OCI-LY1 (cell line): ENCODE measurements around the gene SLC5A9.
"Not testable (repeated sequence)": the region's sequence is repeated elsewhere in the genome, so short reads cannot be mapped to it uniquely, and the experiment has no call there.

Source experiments
- H2AFZ ChIP-seq: fragments of 200-600 bp; sonication (generic), shearing (Covaris generic); 2 replicates; pipeline ENCODE4 v1.6.0; 2014; ENCODE audit warnings: antibody characterized with exemption, mild to moderate bottlenecking, low read length
- H3F3A ChIP-seq: fragments of 200-600 bp; sonication (generic), shearing (Covaris generic); 2 replicates; pipeline ENCODE4 v1.6.0; 2014; ENCODE audit warnings: mild to moderate bottlenecking, antibody characterized with exemption, low read length, moderate library complexity; ENCODE audit not compliant: insufficient read depth
- H3K27ac ChIP-seq: fragments of 200-600 bp; sonication (generic); 2 replicates; pipeline ENCODE4 v1.5.1; 2014; ENCODE audit warnings: low read length, mixed run types, mild to moderate bottlenecking, low read depth; ENCODE audit not compliant: poor library complexity, severe bottlenecking
- H3K27me3 ChIP-seq: fragments of 200-600 bp; sonication (generic); 2 replicates; pipeline ENCODE4 v1.6.0; 2014; ENCODE audit warnings: antibody characterized with exemption, mild to moderate bottlenecking, low read length, moderate library complexity; ENCODE audit not compliant: insufficient read depth
- H3K36me3 ChIP-seq: fragments of 200-600 bp; sonication (generic); 2 replicates; pipeline ENCODE4 v1.6.1; 2014; ENCODE audit warnings: mild to moderate bottlenecking, antibody characterized with exemption, low read length, moderate library complexity, mixed read lengths; ENCODE audit not compliant: insufficient read depth
- H3K4me1 ChIP-seq: fragments of 200-600 bp; sonication (generic); 2 replicates; pipeline ENCODE4 v1.5.1; 2014; ENCODE audit warnings: mild to moderate bottlenecking, low read length, moderate library complexity; ENCODE audit not compliant: insufficient read depth, severe bottlenecking
- H3K4me2 ChIP-seq: fragments of 200-600 bp; sonication (generic), shearing (Covaris generic); 2 replicates; pipeline ENCODE4 v1.6.1; 2014; ENCODE audit warnings: low read length
- H3K4me3 ChIP-seq: fragments of 200-600 bp; sonication (generic); 2 replicates; pipeline ENCODE4 v1.5.1; 2014; ENCODE audit warnings: low read length, low read depth, mild to moderate bottlenecking, mixed read lengths; ENCODE audit not compliant: poor library complexity, severe bottlenecking
- H3K79me2 ChIP-seq: fragments of 200-600 bp; shearing (Covaris generic); 2 replicates; pipeline ENCODE4 v1.6.1; 2016; ENCODE audit warnings: mixed run types, low read length, mixed read lengths; ENCODE audit not compliant: insufficient read depth
- H3K9ac ChIP-seq: fragments of 200-600 bp; sonication (generic), shearing (Covaris generic); 2 replicates; pipeline ENCODE4 v1.6.1; 2014; ENCODE audit warnings: mild to moderate bottlenecking, low read length, mixed read lengths
- H3K9me2 ChIP-seq: fragments of 200-600 bp; sonication (generic), shearing (Covaris generic); 2 replicates; pipeline ENCODE4 v1.6.1; 2014; ENCODE audit warnings: low read depth, mild to moderate bottlenecking, low read length, mixed read lengths
- H3K9me3 ChIP-seq: fragments of 200-600 bp; shearing (Covaris generic); 2 replicates; pipeline ENCODE4 v1.6.1; 2014; ENCODE audit warnings: low read length, mixed read lengths
- H4K20me1 ChIP-seq: fragments of 200-600 bp; sonication (generic), shearing (Covaris generic); 2 replicates; pipeline ENCODE4 v1.6.0; 2016; ENCODE audit warnings: mild to moderate bottlenecking, low read length; ENCODE audit not compliant: insufficient read depth
- CTCF ChIP-seq: fragments of 200-600 bp; sonication (generic), shearing (Covaris generic); IDR thresholded peaks from 2 replicates; pipeline ENCODE4 v1.5.1; 2017; ENCODE audit warnings: mild to moderate bottlenecking, antibody characterized with exemption, low read length, moderate library complexity, mixed read lengths
- EZH2 ChIP-seq: fragments of 200-600 bp; sonication (generic), shearing (Covaris generic); IDR thresholded peaks from 2 replicates; pipeline ENCODE4 v1.8.0; 2017; ENCODE audit warnings: borderline replicate concordance, mixed run types, mild to moderate bottlenecking, antibody characterized with exemption, low read length, moderate library complexity, mixed read lengths

Gene SLC5A9

GRCh38 chr1:48208251-48208650 lies 14.3 kb upstream of the SLC5A9 start:
- H4K20me1 ChIP-seq, result no peaks in the 10 kb centered on the region
- no peak overlapping the region for H2AFZ ChIP-seq
- H3K4me1 ChIP-seq, result no peaks in the 10 kb centered on the region
- H3F3A ChIP-seq, result no peaks in the 10 kb centered on the region
- H3K4me2 ChIP-seq, result no peak overlapping the region
- no peaks in the 10 kb centered on the region for H3K27me3 ChIP-seq
- H3K9ac ChIP-seq, result no peak overlapping the region
- H3K9me3 ChIP-seq, result no peaks in the 10 kb centered on the region
- no peaks in the 10 kb centered on the region for H3K36me3 ChIP-seq
- TF ChIP-seq EZH2, result no peak
- TF ChIP-seq CTCF, result no peak
- no peaks in the 10 kb centered on the region for H3K79me2 ChIP-seq
- no peak overlapping the region for H3K4me3 ChIP-seq
- no peak overlapping the region for H3K27ac ChIP-seq
- H3K9me2 ChIP-seq, result no peaks in the 10 kb centered on the region

GRCh38 chr1:48208652-48209051 lies 13.9 kb upstream of the SLC5A9 start:
- H3K4me2 ChIP-seq, result no peak overlapping the region
- no peaks in the 10 kb centered on the region for H3K36me3 ChIP-seq

GRCh38 chr1:48213462-48213861 lies 9.1 kb upstream of the SLC5A9 start:
- not testable (repeated sequence) for H3K9ac ChIP-seq, H3K9me3 ChIP-seq, H3F3A ChIP-seq, H3K79me2 ChIP-seq, H3K4me2 ChIP-seq, H3K4me1 ChIP-seq, H3K27ac ChIP-seq, H3K36me3 ChIP-seq, H4K20me1 ChIP-seq, H3K27me3 ChIP-seq, H3K9me2 ChIP-seq, H2AFZ ChIP-seq, H3K4me3 ChIP-seq

More at GRCh38 chr1:48208652-48209051, 13.9 kb upstream of the SLC5A9 start:
- Histone ChIP-seq H3K27me3 (no peaks in the 10 kb centered on the region), H2AFZ (no peak overlapping the region), H3K9ac (no peak overlapping the region), H3K27ac (no peak overlapping the region), H3F3A (no peaks in the 10 kb centered on the region), H3K4me1 (no peaks in the 10 kb centered on the region), H3K79me2 (no peaks in the 10 kb centered on the region), H3K9me2 (no peaks in the 10 kb centered on the region), H3K9me3 (no peaks in the 10 kb centered on the region), H4K20me1 (no peaks in the 10 kb centered on the region), H3K4me3 (no peak overlapping the region)
- no peak for TF ChIP-seq EZH2
- TF ChIP-seq CTCF, result no peak

- H3K4me2 ChIP-seq, H3K9ac ChIP-seq, H3K27ac ChIP-seq: not testable (repeated sequence)
Measured at GRCh38 chr1:48214366-48214765, 8.2 kb upstream of the SLC5A9 start.

More at GRCh38 chr1:48214366-48214765, 8.2 kb upstream of the SLC5A9 start:
- H4K20me1 ChIP-seq, H3K36me3 ChIP-seq, H3K4me3 ChIP-seq, H3K9me3 ChIP-seq, H3F3A ChIP-seq, H3K27me3 ChIP-seq, H3K79me2 ChIP-seq, H2AFZ ChIP-seq, H3K9me2 ChIP-seq, H3K4me1 ChIP-seq: not testable (repeated sequence)
